Measurements from ENCODE around the gene CHN2.

The CHN2 gene

GRCh38 chr7:29194594-29195427, at the start of gene CHN2:
Gene CHN2 (plus strand): TSS chr7:29194775.
- DNase-seq = peak; percentile 71
- peaks cover 51% of the 10 kb centered on the region for H3K27me3 ChIP-seq (ENCODE audit: insufficient read depth, low read depth, severe bottlenecking)
- H3K36me3 ChIP-seq = no peaks in the 10 kb centered on the region
- H3K9me3 ChIP-seq (ENCODE audit: severe bottlenecking) = no peaks in the 10 kb centered on the region
- TF ChIP-seq CTCF (IDR thresholded peaks at IDR 0.05; ENCODE audit: low read depth, low read length) = 0 out of 2 replicates have a peak, but pooled peaks have one; percentile 22
- H3K27ac ChIP-seq = peak within 1 kb of the TSS; percentile 22; the same call in 1 of the 2 replicates
- H3K4me3 ChIP-seq (ENCODE audit: low read depth, low read length) = peak within 1 kb of the TSS; percentile 53

- H3K9me3 ChIP-seq (ENCODE audit: severe bottlenecking) = no peaks in the 10 kb centered on the region
- no peaks in the 10 kb centered on the region for H3K36me3 ChIP-seq
- no peak for TF ChIP-seq CTCF (IDR thresholded peaks at IDR 0.05; ENCODE audit: low read depth, low read length)
- H3K27ac ChIP-seq = no peak overlapping the region
- no peak overlapping the region for H3K4me3 ChIP-seq (ENCODE audit: low read depth, low read length)
- H3K27me3 ChIP-seq (ENCODE audit: insufficient read depth, low read depth, severe bottlenecking) = no peaks in the 10 kb centered on the region
- no peak for DNase-seq
Measured at GRCh38 chr7:29145553-29146056, 49.0 kb upstream of the CHN2 start.

- no peak within 1 kb of the TSS for H3K4me3 ChIP-seq (ENCODE audit: low read depth, low read length)
- no peak within 1 kb of the TSS for H3K27ac ChIP-seq
- no peaks in the 10 kb centered on the region for H3K27me3 ChIP-seq (ENCODE audit: insufficient read depth, low read depth, severe bottlenecking)
- no peaks in the 10 kb centered on the region for H3K36me3 ChIP-seq
- DNase-seq = no peak
- no peak for TF ChIP-seq CTCF (IDR thresholded peaks at IDR 0.05; ENCODE audit: low read depth, low read length)
- no peaks in the 10 kb centered on the region for H3K9me3 ChIP-seq (ENCODE audit: severe bottlenecking)
Measured at GRCh38 chr7:29146057-29146706, 48.4 kb upstream of the CHN2 start, which contains the start of gene CPVL. Gene CPVL (minus strand): TSS chr7:29146537. CDS start chr7:29121061, 25,476 bp downstream.

GRCh38 chr7:29146888-29147609, 47.5 kb upstream of the CHN2 start:
- H3K27ac ChIP-seq = no peak overlapping the region
- no peak for DNase-seq
- TF ChIP-seq CTCF (IDR thresholded peaks at IDR 0.05; ENCODE audit: low read depth, low read length) = no peak
- no peaks in the 10 kb centered on the region for H3K27me3 ChIP-seq (ENCODE audit: insufficient read depth, low read depth, severe bottlenecking)
- H3K4me3 ChIP-seq (ENCODE audit: low read depth, low read length) = no peak overlapping the region
- no peaks in the 10 kb centered on the region for H3K9me3 ChIP-seq (ENCODE audit: severe bottlenecking)
- H3K36me3 ChIP-seq = no peaks in the 10 kb centered on the region

GRCh38 chr7:29147821-29148220, 46.8 kb upstream of the CHN2 start:
- Histone ChIP-seq H3K4me3 (ENCODE audit: low read depth, low read length) (no peak overlapping the region), H3K9me3 (ENCODE audit: severe bottlenecking) (no peaks in the 10 kb centered on the region), H3K27ac (no peak overlapping the region), H3K36me3 (no peaks in the 10 kb centered on the region), H3K27me3 (ENCODE audit: insufficient read depth, low read depth, severe bottlenecking) (no peaks in the 10 kb centered on the region)
- no peak for TF ChIP-seq CTCF (IDR thresholded peaks at IDR 0.05; ENCODE audit: low read depth, low read length)
- no peak for DNase-seq

Data from WERI-Rb-1 (cell line).